HEK293 (cell line): ENCODE measurements around the gene TRIM66.

Experiments used
- CTCF ChIA-PET: fragments of 350-600 bp; formaldehyde crosslinking; extraction: SDS; loops from one replicate; lab custom pipeline; 2021; ENCODE audit warnings: antibody characterized with exemption; lab: Yijun Ruan, JAX
- POLR2A ChIA-PET: fragments of 300-600 bp; formaldehyde crosslinking; extraction: SDS; loops from one replicate; lab custom pipeline; 2020; ENCODE audit warnings: antibody characterized with exemption, inconsistent platforms; lab: Yijun Ruan, JAX
- H3K27ac ChIP-seq: fragments of 200-500 bp; sonication (Bioruptor generic); 2 replicates; pipeline ENCODE4 v1.5.1; 2014; ENCODE audit warnings: low read depth, low read length, control low read depth, inconsistent platforms; ENCODE audit errors: extremely low read depth
- H3K36me3 ChIP-seq, 2 experiments: fragments of 200-500 bp in 1 of 2; sonication (Bioruptor generic) in 1 of 2; 1 replicate in 1 of 2; 2 replicates in 1 of 2; pipeline ENCODE4 v1.5.1; 2014 to 2017; ENCODE audit warnings: inconsistent platforms in 2 of 2, low read length in 2 of 2; ENCODE audit not compliant: control insufficient read depth in 2 of 2, insufficient read depth in 1 of 2
- H3K4me1 ChIP-seq: fragments of 200-500 bp; sonication (Bioruptor generic); 2 replicates; pipeline ENCODE4 v1.5.1; 2014; ENCODE audit warnings: mild to moderate bottlenecking, low read length, inconsistent platforms; ENCODE audit not compliant: control insufficient read depth, insufficient read depth
- H3K4me3 ChIP-seq: 2 replicates; pipeline ENCODE4 v1.5.1; 2011; ENCODE audit warnings: low read depth, mild to moderate bottlenecking, control low read depth, low read length, moderate library complexity
- H3K9me3 ChIP-seq: fragments of 200-500 bp; sonication (Bioruptor generic); 2 replicates; pipeline ENCODE4 v1.5.1; 2014; ENCODE audit warnings: low read depth, low read length, inconsistent platforms; ENCODE audit not compliant: control insufficient read depth, insufficient read depth
- AEBP2 ChIP-seq: fragments of 450-650 bp; formaldehyde crosslinking; IDR thresholded peaks from 2 replicates; pipeline ENCODE4 v1.5.1; 2016; ENCODE audit warnings: missing biosample characterization, missing genetic modification characterization, borderline replicate concordance
- TCF7L2 ChIP-seq: IDR thresholded peaks from 2 replicates; pipeline ENCODE4 v1.6.1; 2011; ENCODE audit warnings: low read depth, mild to moderate bottlenecking, inconsistent platforms, low read length, moderate library complexity, borderline replicate concordance
- ZBTB44 ChIP-seq: fragments of 450-650 bp; IDR thresholded peaks from 2 replicates; pipeline ENCODE4 v1.5.1; 2018; ENCODE audit warnings: missing biosample characterization, mild to moderate bottlenecking, missing genetic modification characterization
- ZNF133 ChIP-seq: fragments of 450-650 bp; formaldehyde crosslinking; IDR thresholded peaks from 2 replicates; pipeline ENCODE4 v1.5.1; 2016; ENCODE audit warnings: missing biosample characterization, missing genetic modification characterization
- ZNF2 ChIP-seq: fragments of 450-650 bp; formaldehyde crosslinking; IDR thresholded peaks from 2 replicates; pipeline ENCODE4 v1.5.1; 2016; ENCODE audit warnings: missing biosample characterization, missing genetic modification characterization
- ZNF311 ChIP-seq: fragments of 450-650 bp; formaldehyde crosslinking; IDR thresholded peaks from 2 replicates; pipeline ENCODE4 v1.5.1; 2017; ENCODE audit warnings: missing biosample characterization, missing genetic modification characterization, borderline replicate concordance
- ZNF354C ChIP-seq: fragments of 450-650 bp; formaldehyde crosslinking; IDR thresholded peaks from 2 replicates; pipeline ENCODE4 v1.5.1; 2016; ENCODE audit warnings: missing biosample characterization, missing genetic modification characterization, low read depth, borderline replicate concordance
- ZNF510 ChIP-seq: fragments of 450-650 bp; formaldehyde crosslinking; IDR thresholded peaks from 2 replicates; pipeline ENCODE4 v1.5.1; 2018; ENCODE audit warnings: mild to moderate bottlenecking, missing genetic modification characterization, missing biosample characterization; ENCODE audit not compliant: insufficient replicate concordance
- ZNF530 ChIP-seq: fragments of 450-650 bp; formaldehyde crosslinking; IDR thresholded peaks from 2 replicates; pipeline ENCODE4 v1.5.1; 2016; ENCODE audit warnings: low read depth, missing biosample characterization, missing genetic modification characterization
- ZNF621 ChIP-seq: fragments of 450-650 bp; formaldehyde crosslinking; IDR thresholded peaks from 2 replicates; pipeline ENCODE4 v1.5.1; 2017; ENCODE audit warnings: missing biosample characterization, missing genetic modification characterization
- ZNF768 ChIP-seq: fragments of 450-650 bp; formaldehyde crosslinking; IDR thresholded peaks from 2 replicates; pipeline ENCODE4 v1.5.1; 2018; ENCODE audit warnings: missing biosample characterization, mild to moderate bottlenecking, missing genetic modification characterization
- ZNF792 ChIP-seq: fragments of 450-650 bp; formaldehyde crosslinking; IDR thresholded peaks from 2 replicates; pipeline ENCODE4 v1.5.1; 2016; ENCODE audit warnings: missing biosample characterization, missing genetic modification characterization
- TF ChIP-seq, protein P1 (sequence below): fragments of 450-650 bp; formaldehyde crosslinking; conservative IDR thresholded peaks from 2 replicates; pipeline ENCODE4 v1.5.1; 2016; ENCODE audit warnings: low read depth, missing biosample characterization, missing genetic modification characterization
- TF ChIP-seq, protein P2 (sequence below): fragments of 450-650 bp; formaldehyde crosslinking; IDR thresholded peaks from 2 replicates; pipeline ENCODE4 v1.5.1; 2017; ENCODE audit warnings: missing biosample characterization, missing genetic modification characterization

Gene TRIM66

DNA sequence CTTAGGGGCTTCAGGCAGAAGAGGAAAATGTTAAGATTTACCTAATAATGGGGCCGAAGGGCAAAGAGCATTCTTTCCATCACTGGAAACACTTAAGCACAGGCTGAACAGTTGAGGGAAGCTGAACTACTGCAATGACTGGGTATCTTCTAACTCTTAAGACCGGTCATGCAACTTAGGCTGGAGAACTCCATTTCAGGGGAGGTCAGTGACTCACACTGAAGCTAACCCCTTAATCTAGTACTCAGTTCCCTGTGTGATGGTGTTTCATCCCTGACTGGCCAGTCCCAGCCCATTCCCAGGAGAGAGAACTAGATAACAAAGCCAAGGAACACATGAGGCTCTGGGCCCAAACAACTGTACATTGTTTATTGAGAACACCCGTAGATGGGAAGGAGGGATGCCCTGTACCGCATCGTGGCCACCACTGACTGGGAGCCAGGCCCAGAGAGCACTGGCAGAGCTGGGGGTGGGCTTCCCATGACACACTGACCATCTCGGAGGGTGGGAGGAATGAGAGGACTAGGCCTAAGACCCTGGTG is 10.6 kb upstream of the TRIM66 start (continued):
- no peak for TF ChIP-seq ZNF768 (tag by site-specific recombination)
- TF ChIP-seq ZNF510 (tag by site-specific recombination) = no peak
- TF ChIP-seq, all 188 proteins: peak for 0

- H3K36me3 ChIP-seq = peaks cover 0 to 78% of the 10 kb centered on the region in 2 experiments; a peak in 2 of 3 replicates
- POLR2A ChIA-PET = no interaction called here
- CTCF ChIA-PET = no interaction called here
- no peak overlapping the region for H3K4me3 ChIP-seq
- no peak overlapping the region for H3K27ac ChIP-seq
- TF ChIP-seq TCF7L2 = no peak
- no peak for TF ChIP-seq ZNF792 (tag by site-specific recombination)
- no peak for TF ChIP-seq ZNF354C (tag by site-specific recombination)
- TF ChIP-seq ZNF530 (tag by site-specific recombination) = no peak
- TF ChIP-seq AEBP2 (tag by site-specific recombination) = no peak
- TF ChIP-seq ZBTB44 (tag by site-specific recombination) = no peak
- no peak for TF ChIP-seq ZNF2 (tag by site-specific recombination)
- no peaks in the 10 kb centered on the region for H3K4me1 ChIP-seq
- no peaks in the 10 kb centered on the region for H3K9me3 ChIP-seq
These were observed 10.0 kb upstream of the TRIM66 start for GRCh38 chr11:8692417-8692816.

DNA sequence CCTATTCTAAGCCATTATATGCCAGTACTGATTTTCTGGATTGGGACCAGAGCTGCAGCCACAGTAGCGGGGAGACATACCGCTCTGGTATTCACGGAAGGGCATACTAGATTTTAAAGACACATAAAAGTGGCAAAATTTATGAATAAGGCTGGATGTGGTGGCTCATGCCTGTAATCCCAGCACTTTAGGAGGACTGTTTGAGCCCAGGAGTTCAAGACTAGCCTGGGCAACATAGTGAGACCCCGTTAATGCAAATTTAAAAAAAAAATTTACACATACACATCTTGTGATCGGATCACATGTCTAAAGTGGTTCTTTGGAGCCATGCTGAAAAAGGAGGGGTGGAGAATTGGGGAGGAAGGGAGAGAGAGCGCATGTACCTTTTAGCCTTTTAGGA is 9.1 kb upstream of the TRIM66 start:
- Histone ChIP-seq H3K4me1 (no peaks in the 10 kb centered on the region), H3K27ac (no peak overlapping the region), H3K36me3 (peaks cover 0 to 75% of the 10 kb centered on the region in 2 experiments; a peak in 2 of 3 replicates)

More for the DNA sequence above, 9.1 kb upstream of the TRIM66 start:
- TF ChIP-seq ZNF621 (tag by site-specific recombination) (no peak), ZNF311 (tag by site-specific recombination) (no peak), ZNF133 (no peak)
- TF ChIP-seq, protein P1, sequence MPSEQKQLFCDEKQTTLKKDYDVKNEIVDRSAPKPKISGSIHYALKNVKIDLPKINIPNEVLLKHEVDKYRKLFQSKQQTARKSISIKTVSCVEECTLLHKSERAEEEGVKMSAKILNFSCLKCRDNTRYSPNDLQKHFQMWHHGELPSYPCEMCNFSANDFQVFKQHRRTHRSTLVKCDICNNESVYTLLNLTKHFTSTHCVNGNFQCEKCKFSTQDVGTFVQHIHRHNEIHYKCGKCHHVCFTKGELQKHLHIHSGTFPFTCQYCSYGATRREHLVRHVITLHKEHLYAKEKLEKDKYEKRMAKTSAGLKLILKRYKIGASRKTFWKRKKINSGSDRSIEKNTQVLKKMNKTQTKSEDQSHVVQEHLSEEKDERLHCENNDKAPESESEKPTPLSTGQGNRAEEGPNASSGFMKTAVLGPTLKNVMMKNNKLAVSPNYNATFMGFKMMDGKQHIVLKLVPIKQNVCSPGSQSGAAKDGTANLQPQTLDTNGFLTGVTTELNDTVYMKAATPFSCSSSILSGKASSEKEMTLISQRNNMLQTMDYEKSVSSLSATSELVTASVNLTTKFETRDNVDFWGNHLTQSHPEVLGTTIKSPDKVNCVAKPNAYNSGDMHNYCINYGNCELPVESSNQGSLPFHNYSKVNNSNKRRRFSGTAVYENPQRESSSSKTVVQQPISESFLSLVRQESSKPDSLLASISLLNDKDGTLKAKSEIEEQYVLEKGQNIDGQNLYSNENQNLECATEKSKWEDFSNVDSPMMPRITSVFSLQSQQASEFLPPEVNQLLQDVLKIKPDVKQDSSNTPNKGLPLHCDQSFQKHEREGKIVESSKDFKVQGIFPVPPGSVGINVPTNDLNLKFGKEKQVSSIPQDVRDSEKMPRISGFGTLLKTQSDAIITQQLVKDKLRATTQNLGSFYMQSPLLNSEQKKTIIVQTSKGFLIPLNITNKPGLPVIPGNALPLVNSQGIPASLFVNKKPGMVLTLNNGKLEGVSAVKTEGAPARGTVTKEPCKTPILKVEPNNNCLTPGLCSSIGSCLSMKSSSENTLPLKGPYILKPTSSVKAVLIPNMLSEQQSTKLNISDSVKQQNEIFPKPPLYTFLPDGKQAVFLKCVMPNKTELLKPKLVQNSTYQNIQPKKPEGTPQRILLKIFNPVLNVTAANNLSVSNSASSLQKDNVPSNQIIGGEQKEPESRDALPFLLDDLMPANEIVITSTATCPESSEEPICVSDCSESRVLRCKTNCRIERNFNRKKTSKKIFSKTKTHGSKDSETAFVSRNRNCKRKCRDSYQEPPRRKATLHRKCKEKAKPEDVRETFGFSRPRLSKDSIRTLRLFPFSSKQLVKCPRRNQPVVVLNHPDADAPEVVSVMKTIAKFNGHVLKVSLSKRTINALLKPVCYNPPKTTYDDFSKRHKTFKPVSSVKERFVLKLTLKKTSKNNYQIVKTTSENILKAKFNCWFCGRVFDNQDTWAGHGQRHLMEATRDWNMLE = no peak
- TF ChIP-seq, protein P2, sequence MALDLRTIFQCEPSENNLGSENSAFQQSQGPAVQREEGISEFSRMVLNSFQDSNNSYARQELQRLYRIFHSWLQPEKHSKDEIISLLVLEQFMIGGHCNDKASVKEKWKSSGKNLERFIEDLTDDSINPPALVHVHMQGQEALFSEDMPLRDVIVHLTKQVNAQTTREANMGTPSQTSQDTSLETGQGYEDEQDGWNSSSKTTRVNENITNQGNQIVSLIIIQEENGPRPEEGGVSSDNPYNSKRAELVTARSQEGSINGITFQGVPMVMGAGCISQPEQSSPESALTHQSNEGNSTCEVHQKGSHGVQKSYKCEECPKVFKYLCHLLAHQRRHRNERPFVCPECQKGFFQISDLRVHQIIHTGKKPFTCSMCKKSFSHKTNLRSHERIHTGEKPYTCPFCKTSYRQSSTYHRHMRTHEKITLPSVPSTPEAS (tag by site-specific recombination) = no peak
- TF ChIP-seq, all 188 proteins: peak for 0
- ChIA-PET CTCF (interaction anchor here (0.5 to 1.3 kb wide), 2 partner anchors 268 to 770 kb away, joined by 3 to 5 read pairs; no protein-coding TSS in a partner anchor), POLR2A (interaction anchor here (1.0 kb wide), 1 partner anchor 9 kb away, joined by 3 read pairs; the partner anchor contains the start of genes RPL27A and TRIM66)
- Histone ChIP-seq H3K4me3 (no peak overlapping the region), H3K9me3 (no peaks in the 10 kb centered on the region)
